K562 (cell line): ENCODE data around the gene SFN. TPM values are rescaled to one million over a fixed set of nuclear protein-coding genes. Genes with fewer than 3 reads are reported as not detected.

ENCODE experiments used
- FOSL1 ChIP-seq: fragments of 200-800 bp; sonication (Bioruptor generic); conservative IDR thresholded peaks from 2 replicates; pipeline ENCODE4 v1.6.1; 2016; ENCODE audit warnings: missing genetic modification characterization, missing compliant biosample characterization
- HEY1 ChIP-seq: fragments of 250-450 bp; sonication (Bioruptor Pico); IDR thresholded peaks from 2 replicates; pipeline ENCODE4 v1.5.0; 2020; ENCODE audit warnings: mild to moderate bottlenecking, moderate library complexity, borderline replicate concordance
- JUN ChIP-seq, 2 experiments: sonication (generic) in 1 of 2; formaldehyde crosslinking in 1 of 2; IDR thresholded peaks; 2 replicates each; pipeline versions ENCODE4 v1.6.1 to v1.8.0; 2012 to 2022; ENCODE audit warnings: borderline replicate concordance in 2 of 2, mild to moderate bottlenecking in 2 of 2, improper control_type of control experiment in 1 of 2, low read depth in 1 of 2, low read length in 1 of 2, missing genetic modification reagents in 1 of 2
- PHF8 ChIP-seq: fragments of 200-600 bp; sonication (generic); IDR thresholded peaks from 2 replicates; pipeline ENCODE4 v1.6.1; 2012; ENCODE audit warnings: mixed run types, mild to moderate bottlenecking, inconsistent platforms, low read length, moderate library complexity, borderline replicate concordance
- POLR2AphosphoS5 ChIP-seq: IDR thresholded peaks from 2 replicates; pipeline ENCODE4 v1.6.1; 2011; ENCODE audit warnings: mild to moderate bottlenecking, low read depth, low read length, moderate library complexity; ENCODE audit not compliant: control insufficient read depth, insufficient read depth
- YY1 ChIP-seq, 3 experiments: IDR thresholded peaks; 2 replicates each; pipeline ENCODE4 v1.6.1; 2011; ENCODE audit warnings: low read length in 2 of 3, mild to moderate bottlenecking in 2 of 3, moderate library complexity in 2 of 3, borderline replicate concordance in 1 of 3, control low read depth in 1 of 3, low read depth in 1 of 3; ENCODE audit not compliant: insufficient read depth in 3 of 3, insufficient replicate concordance in 2 of 3, control insufficient read depth in 1 of 3, insufficient read length in 1 of 3; ENCODE audit errors: extremely low read depth in 1 of 3
- ZBTB40 ChIP-seq, 2 experiments: fragments of 450-650 bp in 1 of 2; sonication (generic) in 1 of 2; formaldehyde crosslinking in 1 of 2; IDR thresholded peaks; 2 replicates each; pipeline versions ENCODE4 v1.7.1 to v1.9.0; 2016 to 2022; ENCODE audit warnings: inconsistent platforms in 1 of 2, mild to moderate bottlenecking in 1 of 2, missing genetic modification reagents in 1 of 2
- ZBTB7A ChIP-seq: IDR thresholded peaks from 2 replicates; pipeline ENCODE4 v1.6.1; 2011; ENCODE audit warnings: low read depth, mild to moderate bottlenecking, low read length, moderate library complexity, borderline replicate concordance; ENCODE audit not compliant: control insufficient read depth
- ZNF253 ChIP-seq: fragments of 250-450 bp; sonication (Bioruptor Pico); conservative IDR thresholded peaks from 2 replicates; pipeline ENCODE4 v1.6.1; 2021; ENCODE audit warnings: mild to moderate bottlenecking
- polyA plus RNA-seq, 8 experiments: library from polyadenylated mRNA; depleted of rRNA in 4 of 8; stranded (reverse) in 5 of 8; unstranded in 3 of 8; fragments of >200 nt; fragmentation: Nextera tagmentation in 2 of 8; fragmentation: Illumina TruSeq in 1 of 8; extraction: Ambion mirVana in 2 of 8; extraction: Trizol in 1 of 8; gene quantifications; 2 replicates each; pipeline versions ENCODE4 v1.2.1 to v1.2.3, GENCODE V29; 2011 to 2014; ENCODE audit warnings: inconsistent platforms in 1 of 8, missing spikeins in 1 of 8
- total RNA-seq, 7 experiments: library from RNA; depleted of rRNA in 6 of 7; stranded (reverse); fragments of >200 nt in 6 of 7; fragmentation: Illumina TruSeq in 2 of 7; extraction: Trizol in 2 of 7; gene quantifications; 2 replicates each; pipeline versions ENCODE4 v1.2.1 to v1.2.3, GENCODE V29; 2011 to 2021; ENCODE audit warnings: low replicate concordance in 1 of 7
- TF ChIP-seq, protein P1 (sequence below): fragments of 450-650 bp; IDR thresholded peaks from 2 replicates; pipeline ENCODE4 v1.6.1; 2016
- TF ChIP-seq, protein P2 (sequence below), 2 experiments: IDR thresholded peaks; 2 replicates each; pipeline ENCODE4 v1.6.1; 2011; ENCODE audit warnings: borderline replicate concordance in 1 of 2, control low read depth in 1 of 2, low read depth in 1 of 2, low read length in 1 of 2, mild to moderate bottlenecking in 1 of 2, mixed read lengths in 1 of 2, moderate library complexity in 1 of 2; ENCODE audit not compliant: insufficient read depth in 1 of 2, insufficient read length in 1 of 2, poor library complexity in 1 of 2, severe bottlenecking in 1 of 2; ENCODE audit errors: extremely low read depth in 1 of 2

The SFN gene
- total and polyA plus RNA-seq, 9 of the 15 experiments (the other 6 are each of a cell fraction or from before 2014, with no cell fraction given) = 0.10 to 3.8 (median 2.0) TPM

DNA sequence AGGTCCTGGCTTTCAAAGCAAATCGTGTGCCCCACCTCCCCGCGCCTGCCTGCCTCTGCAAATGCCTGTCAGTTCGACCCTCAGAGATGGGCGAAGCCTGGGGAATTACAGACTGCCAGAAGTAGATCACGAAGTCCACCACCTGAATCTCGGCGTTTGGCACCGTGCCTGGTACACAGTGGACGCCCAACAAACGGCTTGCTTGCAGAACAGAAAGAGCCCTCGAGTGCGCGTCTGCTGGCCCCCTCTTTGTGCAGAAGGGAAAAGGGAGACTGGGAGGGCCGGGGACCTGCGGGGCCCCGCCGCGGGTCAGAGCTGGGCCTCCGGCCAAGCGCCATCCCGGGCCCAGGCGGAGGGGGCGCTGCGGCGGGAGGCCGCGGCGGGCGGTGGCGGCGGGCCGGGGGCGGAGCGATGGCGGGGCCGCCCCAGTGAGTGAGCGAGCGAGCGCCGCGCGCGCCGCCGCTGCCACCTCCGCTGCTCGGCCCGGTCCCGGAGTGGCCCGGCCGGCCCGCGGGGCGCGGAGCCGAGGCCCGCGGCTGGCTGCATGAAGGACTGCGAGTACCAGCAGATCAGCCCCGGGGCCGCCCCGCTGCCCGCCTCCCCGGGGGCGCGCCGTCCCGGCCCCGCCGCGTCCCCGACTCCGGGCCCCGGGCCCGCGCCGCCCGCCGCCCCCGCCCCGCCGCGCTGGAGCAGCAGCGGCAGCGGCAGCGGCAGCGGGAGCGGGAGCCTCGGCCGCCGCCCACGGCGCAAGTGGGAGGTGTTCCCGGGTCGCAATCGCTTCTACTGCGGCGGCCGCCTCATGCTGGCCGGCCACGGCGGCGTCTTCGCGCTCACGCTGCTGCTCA, 36.5 kb upstream of the SFN start, which contains the start of gene ZDHHC18 (continued):
- peak in 2 of 3 experiments; percentile 64 to 67 for TF ChIP-seq YY1 (IDR thresholded peaks at IDR 0.05; ENCODE audit: borderline replicate concordance in 1 of 3, control insufficient read depth in 1 of 3, extremely low read depth in 1 of 3, insufficient read depth in 3 of 3, insufficient read length in 1 of 3, insufficient replicate concordance in 2 of 3, low read depth in 1 of 3, low read length in 2 of 3)
- peak; percentile 55 for TF ChIP-seq ZBTB40 (IDR thresholded peaks at IDR 0.05)
- no peak for TF ChIP-seq ZBTB40 (CRISPR knock-in tag; IDR thresholded peaks at IDR 0.05)
- peak; percentile 39; the same call in 1 of the 2 replicates for TF ChIP-seq POLR2AphosphoS5
- TF ChIP-seq HEY1 (CRISPR knock-in tag) = no peak
- TF ChIP-seq ZBTB7A = peak; percentile 77; the same call in 1 of the 2 replicates
- TF ChIP-seq, protein P1, sequence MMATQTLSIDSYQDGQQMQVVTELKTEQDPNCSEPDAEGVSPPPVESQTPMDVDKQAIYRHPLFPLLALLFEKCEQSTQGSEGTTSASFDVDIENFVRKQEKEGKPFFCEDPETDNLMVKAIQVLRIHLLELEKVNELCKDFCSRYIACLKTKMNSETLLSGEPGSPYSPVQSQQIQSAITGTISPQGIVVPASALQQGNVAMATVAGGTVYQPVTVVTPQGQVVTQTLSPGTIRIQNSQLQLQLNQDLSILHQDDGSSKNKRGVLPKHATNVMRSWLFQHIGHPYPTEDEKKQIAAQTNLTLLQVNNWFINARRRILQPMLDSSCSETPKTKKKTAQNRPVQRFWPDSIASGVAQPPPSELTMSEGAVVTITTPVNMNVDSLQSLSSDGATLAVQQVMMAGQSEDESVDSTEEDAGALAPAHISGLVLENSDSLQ = no peak
- peak; percentile 77; the same call in 1 of the 2 replicates for TF ChIP-seq PHF8
- peak; percentile 23; the same call in 1 of the 2 replicates for TF ChIP-seq JUN (IDR thresholded peaks at IDR 0.05; ENCODE audit: borderline replicate concordance, low read depth, low read length)
- TF ChIP-seq JUN (CRISPR knock-in tag; IDR thresholded peaks at IDR 0.05; ENCODE audit: borderline replicate concordance) = no peak
- TF ChIP-seq ZNF253 (CRISPR knock-in tag) = no peak
- TF ChIP-seq FOSL1 = 0 out of 2 replicates have a peak, but pooled peaks have one; percentile 41
- TF ChIP-seq, protein P2, sequence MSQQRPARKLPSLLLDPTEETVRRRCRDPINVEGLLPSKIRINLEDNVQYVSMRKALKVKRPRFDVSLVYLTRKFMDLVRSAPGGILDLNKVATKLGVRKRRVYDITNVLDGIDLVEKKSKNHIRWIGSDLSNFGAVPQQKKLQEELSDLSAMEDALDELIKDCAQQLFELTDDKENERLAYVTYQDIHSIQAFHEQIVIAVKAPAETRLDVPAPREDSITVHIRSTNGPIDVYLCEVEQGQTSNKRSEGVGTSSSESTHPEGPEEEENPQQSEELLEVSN (IDR thresholded peaks at IDR 0.05; ENCODE audit: borderline replicate concordance in 1 of 2, extremely low read depth in 1 of 2, insufficient read depth in 1 of 2, insufficient read length in 1 of 2, low read depth in 1 of 2, low read length in 1 of 2, poor library complexity in 1 of 2, severe bottlenecking in 1 of 2) = peak; percentile 39 to 83
